ENCODE results near the gene GBX2. TPM values are rescaled to one million over a fixed set of nuclear protein-coding genes. Genes with fewer than 3 reads are reported as not detected.

Gene GBX2
- not detected for total RNA-seq

DNA sequence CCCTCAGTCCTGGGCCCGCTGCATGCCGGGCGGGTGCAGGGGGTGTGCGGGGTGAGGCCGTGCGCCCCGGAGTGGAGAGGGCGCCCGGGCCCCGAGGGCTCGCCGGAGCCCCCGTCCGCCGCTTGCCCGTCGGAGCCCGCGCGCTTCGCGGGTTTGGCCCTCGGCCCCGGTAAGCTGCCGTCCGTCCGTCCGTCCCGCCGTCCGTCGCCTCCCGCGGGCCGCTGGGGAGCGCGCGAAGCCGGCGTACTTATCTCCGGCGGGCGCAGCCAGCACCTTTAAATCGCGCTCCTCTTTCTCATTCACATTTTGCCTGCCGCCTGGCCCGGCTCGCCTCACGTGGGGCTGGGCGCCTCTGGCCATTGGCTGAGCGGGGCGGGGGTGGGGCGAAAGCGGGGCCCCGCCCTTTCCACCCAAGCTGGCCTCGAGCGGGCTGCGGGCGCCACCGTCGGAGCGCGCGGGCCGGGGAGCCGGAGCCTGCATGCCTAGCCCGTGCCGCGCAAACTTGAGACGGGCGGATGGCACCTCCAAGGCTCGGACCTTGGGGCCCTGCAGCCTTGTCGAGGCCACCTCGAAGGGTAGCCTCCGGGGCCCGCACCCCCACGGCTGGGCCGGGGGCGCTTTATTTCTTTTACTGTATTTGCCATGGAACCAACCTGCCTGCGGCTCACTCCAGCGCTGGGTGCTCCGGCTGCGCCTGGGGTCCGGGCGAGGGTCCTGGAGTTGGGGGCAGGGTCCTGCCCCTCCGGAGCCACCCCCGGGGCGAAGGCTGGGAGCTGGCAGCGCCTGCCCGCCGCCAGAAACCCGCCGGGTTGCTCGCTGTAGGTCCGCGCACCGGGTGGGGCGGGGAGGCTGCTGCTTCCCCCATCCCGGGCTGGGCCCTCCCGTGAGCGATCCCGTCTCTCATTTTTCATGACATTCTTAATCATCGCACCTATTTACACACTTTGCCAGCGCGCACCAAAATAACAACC, at the start of gene GBX2:
GBX2 (minus strand) TSS at position 277 of the 971 bp plus-strand sequence. CDS start 415 bp downstream, outside the sequence.
- Mint-ChIP-seq H3K27ac (peak within 1 kb of the TSS; percentile 73), H3K36me3 (peaks cover 5% of the 10 kb centered on the region), H3K4me1 (no peaks in the 10 kb centered on the region), H3K4me3 (no peak within 1 kb of the TSS), H3K9me3 (ENCODE audit: low read depth) (no peaks in the 10 kb centered on the region), H3K27me3 (peaks cover 66% of the 10 kb centered on the region)
- ATAC-seq (no peak), DNase-seq (no peak)
- CTCF ChIA-PET: interaction anchor here (0.6 kb wide), 1 partner anchor 309 kb away, joined by 3 read pairs; no protein-coding TSS in a partner anchor

GRCh38 chr2:236217926-236218325, 49.7 kb upstream of the GBX2 start:
- H3K36me3 Mint-ChIP-seq: no peaks in the 10 kb centered on the region
- ATAC-seq: no peak
- peaks cover 7% of the 10 kb centered on the region for H3K27me3 Mint-ChIP-seq
- no peak for DNase-seq
- no peaks in the 10 kb centered on the region for H3K4me1 Mint-ChIP-seq
- H3K9me3 Mint-ChIP-seq (ENCODE audit: low read depth): no peaks in the 10 kb centered on the region
- H3K4me3 Mint-ChIP-seq: no peak overlapping the region
- CTCF ChIA-PET: no interaction called here
- H3K27ac Mint-ChIP-seq: no peak overlapping the region

DNA sequence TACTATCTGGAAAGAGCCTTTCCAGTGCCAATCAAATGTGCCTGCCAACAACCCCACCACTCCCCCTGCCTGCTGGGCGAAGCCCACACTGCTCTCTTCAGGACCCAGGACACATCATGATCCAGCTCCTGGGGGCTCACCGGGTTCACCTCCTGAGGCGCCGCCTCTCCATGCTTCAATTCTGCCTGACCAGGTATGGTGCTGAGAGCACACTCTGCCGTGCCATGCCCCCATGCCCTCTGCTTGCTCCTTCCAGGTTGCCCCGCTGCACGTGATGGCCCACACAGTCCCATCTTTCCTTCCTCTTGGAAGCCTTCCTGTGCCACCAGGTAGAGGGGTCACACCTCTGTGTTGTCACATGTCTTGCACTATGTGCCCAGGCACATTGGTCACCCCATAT, 48.5 kb upstream of the GBX2 start:
- Mint-ChIP-seq H3K27me3 (peaks cover 7% of the 10 kb centered on the region), H3K4me3 (no peak overlapping the region), H3K36me3 (no peaks in the 10 kb centered on the region), H3K27ac (no peak overlapping the region), H3K4me1 (no peaks in the 10 kb centered on the region), H3K9me3 (ENCODE audit: low read depth) (no peaks in the 10 kb centered on the region)
- CTCF ChIA-PET: no interaction called here
- no peak for DNase-seq
- ATAC-seq: no peak

DNA sequence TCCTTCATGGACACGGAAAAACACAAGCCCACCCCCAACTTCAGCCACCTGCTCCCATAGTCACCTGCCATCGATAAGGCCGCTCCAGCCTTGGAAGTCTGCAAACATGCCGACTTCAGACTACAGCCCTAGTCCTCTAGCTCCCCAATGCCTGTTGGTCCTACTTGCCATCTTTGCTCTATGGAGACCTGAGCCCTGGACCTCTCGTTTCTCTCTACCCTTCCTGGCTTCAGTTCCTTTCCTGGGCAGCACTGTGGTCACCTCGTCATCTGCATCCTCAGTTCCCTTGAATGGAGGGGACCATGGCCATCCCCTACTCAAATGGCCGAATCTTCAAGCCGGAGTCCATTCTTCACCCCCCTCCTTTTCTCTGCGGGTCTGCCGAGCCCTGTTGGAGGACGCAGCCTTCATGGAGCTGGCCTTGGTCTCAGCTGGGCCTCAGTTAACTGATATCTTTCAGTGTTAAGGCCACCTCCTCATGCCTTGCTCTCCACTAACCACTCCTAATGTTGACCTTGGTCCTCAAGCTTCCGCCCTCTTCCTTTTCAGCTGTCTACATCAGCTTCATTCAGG, 47.7 kb upstream of the GBX2 start:
- CTCF ChIA-PET: no interaction called here
- no peaks in the 10 kb centered on the region for H3K36me3 Mint-ChIP-seq
- no peaks in the 10 kb centered on the region for H3K4me1 Mint-ChIP-seq

GRCh38 chr2:236215196-236215595, 47.0 kb upstream of the GBX2 start:
- DNase-seq (no peak), ATAC-seq (no peak)
- Mint-ChIP-seq H3K27me3 (peaks cover 7% of the 10 kb centered on the region), H3K9me3 (ENCODE audit: low read depth) (no peaks in the 10 kb centered on the region), H3K27ac (no peak overlapping the region), H3K4me3 (no peak overlapping the region), H3K4me1 (no peaks in the 10 kb centered on the region), H3K36me3 (no peaks in the 10 kb centered on the region)
- CTCF ChIA-PET: no interaction called here

More for the DNA sequence above, 47.7 kb upstream of the GBX2 start:
- Mint-ChIP-seq H3K27me3 (peaks cover 7% of the 10 kb centered on the region), H3K27ac (no peak overlapping the region), H3K9me3 (ENCODE audit: low read depth) (no peaks in the 10 kb centered on the region), H3K4me3 (no peak overlapping the region)
- no peak for DNase-seq
- no peak for ATAC-seq

DNA sequence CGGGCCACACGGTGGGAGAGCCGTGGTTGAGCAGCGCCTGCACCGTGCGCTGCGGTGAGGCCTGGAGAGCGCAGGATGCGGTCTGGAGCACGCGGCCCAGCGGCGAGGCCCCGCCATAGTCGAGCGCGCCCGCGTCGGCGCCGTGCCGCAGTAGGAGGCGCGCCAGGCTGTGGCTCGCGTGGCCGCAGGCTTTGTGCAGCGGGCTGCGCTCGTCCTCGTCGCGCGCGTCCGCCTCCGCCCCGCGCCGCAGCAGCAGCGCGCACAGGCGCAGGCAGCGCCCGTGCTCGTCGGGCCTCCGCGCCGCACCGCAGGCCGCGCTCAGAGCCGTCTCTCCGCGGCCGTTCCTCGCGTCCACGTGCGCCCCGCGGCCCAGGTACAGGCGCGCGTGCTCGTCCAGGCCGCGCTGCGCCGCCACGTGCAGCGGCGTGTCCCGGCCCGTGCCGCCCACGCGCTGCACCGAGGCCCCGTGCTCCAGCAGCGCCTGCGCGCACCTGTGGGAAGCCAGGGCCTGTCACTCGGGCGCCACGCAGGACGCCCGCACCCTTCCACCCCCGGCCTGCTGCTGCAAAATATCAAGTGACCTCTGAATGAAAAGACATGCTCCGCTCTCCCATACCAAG, 46.3 kb upstream of the GBX2 start:
- Mint-ChIP-seq H3K36me3 (no peaks in the 10 kb centered on the region), H3K27me3 (peaks cover 7% of the 10 kb centered on the region), H3K4me1 (no peaks in the 10 kb centered on the region), H3K4me3 (no peak overlapping the region), H3K9me3 (ENCODE audit: low read depth) (no peaks in the 10 kb centered on the region), H3K27ac (no peak overlapping the region)
- no peak for ATAC-seq
- CTCF ChIA-PET: no interaction called here
- no peak for DNase-seq

GRCh38 chr2:236211296-236211695, 43.1 kb upstream of the GBX2 start:
- Mint-ChIP-seq H3K9me3 (ENCODE audit: low read depth) (no peaks in the 10 kb centered on the region), H3K36me3 (no peaks in the 10 kb centered on the region), H3K27ac (no peak overlapping the region), H3K4me1 (no peaks in the 10 kb centered on the region), H3K27me3 (peaks cover 7% of the 10 kb centered on the region), H3K4me3 (no peak overlapping the region)
- ATAC-seq (no peak), DNase-seq (no peak)
- CTCF ChIA-PET: no interaction called here

DNA sequence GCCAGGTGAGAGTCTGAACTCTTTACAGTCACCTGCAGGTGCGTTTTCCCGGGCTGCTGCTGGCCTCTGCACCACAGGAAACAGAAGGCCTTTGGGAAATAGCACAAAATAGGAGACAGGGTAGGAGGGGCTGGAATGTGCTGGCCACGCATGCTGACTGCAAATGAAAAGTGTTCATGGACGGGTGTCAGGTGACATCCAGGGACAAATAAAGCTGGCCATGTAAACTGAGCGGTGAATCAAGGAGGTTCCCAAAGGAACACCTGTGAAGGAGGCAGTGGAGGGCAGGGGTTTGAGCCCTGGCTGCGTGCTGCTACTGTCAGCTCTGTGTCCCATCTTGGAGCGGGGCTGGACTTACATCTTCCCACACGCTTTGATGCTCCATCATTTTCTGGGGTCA, 42.4 kb upstream of the GBX2 start:
- H3K27me3 Mint-ChIP-seq: peaks cover 7% of the 10 kb centered on the region
- H3K4me1 Mint-ChIP-seq: no peaks in the 10 kb centered on the region
- H3K36me3 Mint-ChIP-seq: no peaks in the 10 kb centered on the region
- DNase-seq (no peak), ATAC-seq (no peak)
- H3K27ac Mint-ChIP-seq: no peak overlapping the region
- no peaks in the 10 kb centered on the region for H3K9me3 Mint-ChIP-seq (ENCODE audit: low read depth)
- CTCF ChIA-PET: no interaction called here
- H3K4me3 Mint-ChIP-seq: no peak overlapping the region

GRCh38 chr2:236209996-236210395, 41.8 kb upstream of the GBX2 start:
- CTCF ChIA-PET: no interaction called here
- Mint-ChIP-seq H3K27ac (no peak overlapping the region), H3K9me3 (ENCODE audit: low read depth) (no peaks in the 10 kb centered on the region), H3K36me3 (no peaks in the 10 kb centered on the region), H3K4me3 (no peak overlapping the region), H3K4me1 (no peaks in the 10 kb centered on the region), H3K27me3 (peaks cover 7% of the 10 kb centered on the region)
- no peak for DNase-seq
- no peak for ATAC-seq

- H3K4me3 Mint-ChIP-seq: no peak overlapping the region
- no peak for ATAC-seq
- no peaks in the 10 kb centered on the region for H3K4me1 Mint-ChIP-seq
- peaks cover 7% of the 10 kb centered on the region for H3K27me3 Mint-ChIP-seq
- CTCF ChIA-PET: no interaction called here
- no peaks in the 10 kb centered on the region for H3K36me3 Mint-ChIP-seq
- no peaks in the 10 kb centered on the region for H3K9me3 Mint-ChIP-seq (ENCODE audit: low read depth)
- H3K27ac Mint-ChIP-seq: no peak overlapping the region
- DNase-seq: no peak
Measured at GRCh38 chr2:236209535-236209934, 41.3 kb upstream of the GBX2 start.

DNA sequence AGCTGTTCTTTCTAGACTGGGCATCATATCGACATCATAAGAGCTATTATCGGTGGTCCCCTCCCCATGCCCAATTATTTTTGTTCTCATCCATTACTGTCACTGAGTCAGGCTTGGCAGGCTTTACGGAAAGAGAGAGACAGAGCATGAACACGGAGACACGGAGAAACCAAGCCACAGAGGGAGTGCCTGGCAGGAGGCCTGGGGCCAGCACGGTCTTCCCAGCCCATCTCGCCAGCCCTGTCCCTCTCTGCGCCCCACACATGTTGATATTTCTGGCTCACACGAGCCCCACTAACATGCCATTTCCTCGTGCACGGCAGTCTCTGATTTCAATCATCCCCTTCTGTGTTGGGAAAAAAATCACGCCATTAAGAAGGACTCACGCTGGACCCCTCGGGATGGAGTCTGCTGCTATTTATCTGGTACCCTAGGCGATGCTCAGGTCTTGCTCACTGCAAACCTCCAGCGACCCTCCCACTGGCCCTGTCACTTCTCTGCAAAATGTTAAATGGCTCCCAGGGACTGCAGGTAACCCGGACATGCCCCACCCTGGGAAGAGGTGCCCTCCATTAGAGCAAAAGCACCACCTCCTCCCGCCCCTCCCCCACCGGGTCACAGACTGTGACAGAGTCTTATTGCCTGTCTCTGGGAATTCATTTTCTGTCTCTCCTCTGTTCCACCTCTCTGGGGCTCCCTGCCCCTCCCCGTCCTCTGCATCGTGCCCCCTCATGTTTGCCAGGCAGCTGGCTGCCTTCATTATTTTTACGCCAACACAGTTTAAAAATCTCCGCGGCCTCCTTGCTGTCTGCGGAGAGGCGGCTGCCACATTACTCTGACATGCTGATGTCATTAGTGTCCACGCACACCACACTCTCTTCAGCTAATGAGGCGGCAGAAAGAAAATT, 40.1 kb upstream of the GBX2 start:
- Mint-ChIP-seq H3K27ac (no peak overlapping the region), H3K4me3 (no peak overlapping the region), H3K9me3 (ENCODE audit: low read depth) (no peaks in the 10 kb centered on the region), H3K4me1 (no peaks in the 10 kb centered on the region), H3K36me3 (no peaks in the 10 kb centered on the region), H3K27me3 (peaks cover 3% of the 10 kb centered on the region)
- CTCF ChIA-PET: no interaction called here
- no peak for ATAC-seq
- DNase-seq: no peak

GRCh38 chr2:236207472-236207871, 39.3 kb upstream of the GBX2 start:
- CTCF ChIA-PET: no interaction called here
- no peaks in the 10 kb centered on the region for H3K36me3 Mint-ChIP-seq
- DNase-seq: no peak
- H3K4me3 Mint-ChIP-seq: no peak overlapping the region
- no peak for ATAC-seq
- no peaks in the 10 kb centered on the region for H3K4me1 Mint-ChIP-seq
- no peaks in the 10 kb centered on the region for H3K9me3 Mint-ChIP-seq (ENCODE audit: low read depth)
- no peak overlapping the region for H3K27ac Mint-ChIP-seq
- no peaks in the 10 kb centered on the region for H3K27me3 Mint-ChIP-seq

Data from activated CD8-positive, alpha-beta memory T cell treated with anti-CD3 and anti-CD28 coated beads, Interleukin-2, amount 10 ng/mL, durations not matched to agents 7 days and 5 days (primary cell).